Activated B cell treated with CpG ODN at 0.5 μM for 24 hours (primary cell): ENCODE results near the gene RELCH. TPM values are rescaled to one million over a fixed set of nuclear protein-coding genes. Genes with fewer than 3 reads are reported as not detected.
A peak's percentile ranks its signal among the peaks of the same experiment; 100 is the strongest.

ENCODE experiments used
- ATAC-seq: fragments of 200-7000 bp; cut with Tn5 transposase; one replicate; pipeline ENCODE4 v1.10.0; 2021; ENCODE audit warnings: low read depth, mild to moderate bottlenecking, moderate library complexity
- CTCF ChIA-PET: fragments of 350-600 bp; sonication (Branson Sonifier 250); formaldehyde crosslinking; loops from one replicate; lab custom pipeline; 2021; ENCODE audit warnings: antibody characterized with exemption; lab: Charles Lee
- POLR2A ChIA-PET: fragments of 350-600 bp; sonication (Branson Sonifier 250); formaldehyde crosslinking; loops from one replicate; lab custom pipeline; 2021; ENCODE audit warnings: antibody characterized with exemption; lab: Charles Lee
- DNase-seq: peaks from one replicate; pipeline ENCODE4 v3.0.0; 2022
- H3K27ac Mint-ChIP-seq: one replicate; pipeline ENCODE4 v1.8.0; 2020; ENCODE audit warnings: mixed read lengths
- H3K27me3 Mint-ChIP-seq: one replicate; pipeline ENCODE4 v1.8.0; 2021; ENCODE audit warnings: mixed read lengths
- H3K36me3 Mint-ChIP-seq: one replicate; pipeline ENCODE4 v1.8.0; 2021; ENCODE audit warnings: low read depth, mixed read lengths
- H3K4me1 Mint-ChIP-seq: one replicate; pipeline ENCODE4 v1.8.0; 2021; ENCODE audit warnings: mixed read lengths
- H3K4me3 Mint-ChIP-seq: one replicate; pipeline ENCODE4 v1.8.0; 2020; ENCODE audit warnings: mild to moderate bottlenecking, mixed read lengths
- H3K9me3 Mint-ChIP-seq: one replicate; pipeline ENCODE4 v1.8.0; 2020; ENCODE audit warnings: mixed read lengths
- CTCF ChIP-seq: fragments of 200-600 bp; IDR thresholded peaks from one replicate; pipeline ENCODE4 v1.8.0; 2022; ENCODE audit warnings: antibody characterized with exemption, mild to moderate bottlenecking
- intact Hi-C: fragments of 100-400 bp; cut with micrococcal nuclease; formaldehyde crosslinking; loops from one replicate; pipeline ENCODE4 v1.15.1; 2024
- total RNA-seq: library from RNA; stranded (reverse); gene quantifications from 2 replicates; pipeline ENCODE4 v1.2.3, GENCODE V29; 2022

Gene RELCH
- total RNA-seq, 1 donor from 2014 or later, result 59.0 TPM

DNA sequence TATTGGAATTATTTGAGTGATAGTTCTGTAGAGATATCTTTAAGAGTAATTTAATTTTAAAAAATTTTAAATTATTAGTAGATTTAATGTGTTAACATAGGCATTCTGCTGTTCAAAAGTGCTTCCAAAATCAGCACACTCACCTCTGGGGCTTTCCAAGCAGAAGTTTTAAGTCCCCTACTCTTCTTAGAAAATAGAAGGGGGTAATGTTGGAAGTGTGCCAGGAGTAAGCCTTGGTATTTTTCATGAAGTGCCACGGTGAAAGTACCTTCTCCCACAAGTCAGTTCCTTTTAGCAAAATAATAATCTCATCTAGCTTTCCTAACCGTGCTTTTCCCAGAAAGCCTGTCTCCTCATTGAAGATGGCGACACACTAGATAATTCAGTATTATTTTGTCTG is 134.1 kb downstream of the RELCH start:
- CTCF ChIA-PET, result no interaction called here

DNA sequence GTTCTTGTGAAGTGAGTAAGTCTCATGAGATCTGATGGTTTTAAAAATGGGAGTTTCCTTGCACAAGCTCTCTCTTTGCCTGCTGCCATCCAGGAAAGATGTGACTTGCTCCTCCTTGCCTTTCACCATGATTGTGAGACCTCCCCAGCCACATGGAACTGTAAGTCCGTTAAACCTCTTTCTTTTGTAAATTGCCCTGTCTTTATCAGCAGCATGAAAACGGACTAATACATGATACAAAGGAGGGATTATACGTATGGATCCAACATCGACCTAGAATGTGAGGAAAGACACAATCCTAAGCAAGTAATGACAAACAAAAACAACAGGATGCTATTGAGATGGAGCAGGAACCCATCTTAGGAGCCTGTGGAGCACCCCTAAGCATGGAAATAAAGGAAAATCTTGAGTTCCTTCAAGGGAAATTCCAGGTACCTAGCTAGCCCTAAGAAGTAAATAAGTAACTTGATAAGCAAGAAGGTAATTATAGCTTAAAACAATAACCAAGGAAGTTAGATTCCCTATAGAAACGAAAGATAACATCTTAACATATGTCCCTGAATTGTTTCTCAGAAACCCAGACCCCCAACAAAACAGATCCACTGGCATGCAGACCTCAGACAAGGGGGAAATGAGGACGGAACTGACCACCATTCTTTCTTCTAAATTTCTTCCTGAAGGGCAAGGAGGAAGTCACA is 136.6 kb downstream of the RELCH start:
- Mint-ChIP-seq H3K9me3 (no peaks in the 10 kb centered on the region), H3K27ac (no peak overlapping the region), H3K36me3 (no peaks in the 10 kb centered on the region), H3K4me1 (peaks cover 21% of the 10 kb centered on the region), H3K27me3 (peaks cover 36% of the 10 kb centered on the region), H3K4me3 (peak overlapping the region; percentile 76)
- ATAC-seq (no peak), DNase-seq (no peak)
- POLR2A ChIA-PET, result interaction anchor here (1.6 kb wide), 1 partner anchor 199 kb away, joined by 3 read pairs; the partner anchor contains the start of gene ZCCHC2
- intact Hi-C loops, result loop anchor here (10.0 kb wide), 2 partner anchors 661 to 1101 kb away; partner anchors contain the start of gene VPS4B
- CTCF ChIA-PET, result interaction anchor here (1.0 to 1.7 kb wide), 4 partner anchors 8 to 262 kb away, joined by 3 to 5 read pairs (median 4); no protein-coding TSS in a partner anchor
- TF ChIP-seq CTCF, result no peak

More for the DNA sequence above, 134.1 kb downstream of the RELCH start:
- H3K9me3 Mint-ChIP-seq, result no peaks in the 10 kb centered on the region
- H3K27ac Mint-ChIP-seq, result no peak overlapping the region
- ATAC-seq (no peak), DNase-seq (no peak)
- no peaks in the 10 kb centered on the region for H3K36me3 Mint-ChIP-seq
- no peak overlapping the region for H3K4me3 Mint-ChIP-seq
- TF ChIP-seq CTCF, result no peak
- peaks cover 14% of the 10 kb centered on the region for H3K27me3 Mint-ChIP-seq
- POLR2A ChIA-PET, result no interaction called here
- intact Hi-C loops, result loop anchor here (10.0 kb wide), 2 partner anchors 664 to 1104 kb away; partner anchors contain the start of gene VPS4B
- peaks cover 14% of the 10 kb centered on the region for H3K4me1 Mint-ChIP-seq

GRCh38 chr18:62324181-62324828 is 137.2 kb downstream of the RELCH start:
- intact Hi-C loops, result loop anchor here (10.0 kb wide), 2 partner anchors 660 to 1100 kb away; partner anchors contain the start of gene VPS4B
- Mint-ChIP-seq H3K36me3 (no peaks in the 10 kb centered on the region), H3K4me3 (peak overlapping the region; percentile 76), H3K4me1 (peaks cover 21% of the 10 kb centered on the region), H3K27me3 (peaks cover 43% of the 10 kb centered on the region), H3K27ac (no peak overlapping the region), H3K9me3 (no peaks in the 10 kb centered on the region)
- ATAC-seq, result no peak
- no peak for TF ChIP-seq CTCF
- no peak for DNase-seq
- POLR2A ChIA-PET, result interaction anchor here (1.6 kb wide), 1 partner anchor 198 kb away, joined by 3 read pairs; the partner anchor contains the start of gene ZCCHC2
- CTCF ChIA-PET, result interaction anchor here (1.0 to 1.7 kb wide), 5 partner anchors 9 to 262 kb away, joined by 3 to 5 read pairs (median 4); no protein-coding TSS in a partner anchor

DNA sequence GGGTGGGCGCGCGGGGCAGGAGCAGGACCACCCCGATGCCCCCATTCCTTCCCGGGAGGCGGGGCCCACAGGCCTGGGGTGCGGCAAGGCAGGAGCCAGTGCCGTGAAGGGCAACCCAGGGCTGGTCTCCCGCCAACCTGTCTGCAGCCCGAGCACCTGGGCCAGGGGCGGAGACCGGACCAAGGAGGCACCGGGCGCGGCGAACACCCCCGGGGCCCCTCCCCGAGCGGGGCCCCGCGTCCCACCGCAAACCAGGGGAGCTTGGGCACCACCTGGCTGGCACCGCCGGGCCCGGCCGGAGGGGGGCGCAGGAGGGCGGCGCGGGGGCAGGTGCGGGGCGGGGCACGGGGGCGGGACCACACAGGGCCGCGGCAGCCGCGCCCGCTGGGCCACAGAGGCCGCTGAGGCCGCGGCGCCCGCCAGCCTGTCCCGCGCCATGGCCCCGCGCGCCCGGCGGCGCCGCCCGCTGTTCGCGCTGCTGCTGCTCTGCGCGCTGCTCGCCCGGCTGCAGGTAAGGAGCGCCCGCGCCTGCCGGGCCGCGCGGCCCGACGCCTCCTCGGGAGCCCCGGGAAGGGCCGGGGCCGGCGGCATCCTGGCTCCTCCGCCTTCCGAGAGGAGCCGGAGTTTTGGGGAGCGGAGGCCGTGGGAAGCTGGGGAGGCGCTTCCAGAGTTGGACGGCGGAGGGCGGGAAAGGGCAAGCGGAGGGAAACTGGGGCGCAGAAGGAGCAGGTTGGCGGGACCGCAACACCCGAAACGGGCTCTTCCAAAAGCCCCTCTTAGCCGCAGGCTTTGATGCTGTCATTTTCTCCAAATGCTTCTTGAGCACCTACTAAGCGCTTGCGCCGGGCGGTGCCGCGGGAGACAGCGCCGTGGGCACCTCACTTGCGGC is 138.1 kb downstream of the RELCH start, which contains the start of gene TNFRSF11A:
Gene TNFRSF11A, plus strand, starts transcription at position 394 of the 889 bp plus-strand sequence. Its CDS starts 43 bp downstream, at position 437.
- peak within 1 kb of the TSS; percentile 76 for H3K4me3 Mint-ChIP-seq
- POLR2A ChIA-PET, result interaction anchor here (0.5 to 1.6 kb wide), 2 partner anchors 198 to 202 kb away, joined by 3 to 5 read pairs; partner anchors contain the start of gene ZCCHC2
- CTCF ChIA-PET, result interaction anchor here (1.4 to 1.7 kb wide), 3 partner anchors 10 to 261 kb away, joined by 4 read pairs; no protein-coding TSS in a partner anchor

More for the DNA sequence above, 138.1 kb downstream of the RELCH start, which contains the start of gene TNFRSF11A:
- intact Hi-C loops, result loop anchor here (1.0 to 10.0 kb wide), 4 partner anchors 197 to 1100 kb away; partner anchors contain the start of genes VPS4B and ZCCHC2
- no peak for TF ChIP-seq CTCF
- Mint-ChIP-seq H3K27ac (no peak within 1 kb of the TSS), H3K36me3 (no peaks in the 10 kb centered on the region), H3K27me3 (peaks cover 50% of the 10 kb centered on the region), H3K4me1 (peaks cover 21% of the 10 kb centered on the region), H3K9me3 (no peaks in the 10 kb centered on the region)
- ATAC-seq (peak; percentile 93), DNase-seq (peak; percentile 61)
